GM21367 (cell line): Measurements from ENCODE around the gene FBXL20.
"Not testable (repeated sequence)": the region's sequence is repeated elsewhere in the genome, so short reads cannot be mapped to it uniquely, and the experiment has no call there.

ENCODE experiments used
- ATAC-seq: cut with Tn5 transposase; IDR thresholded peaks from one replicate; pipeline ENCODE4 v1.9.1; 2021; ENCODE audit not compliant: unreplicated experiment

The FBXL20 gene

DNA sequence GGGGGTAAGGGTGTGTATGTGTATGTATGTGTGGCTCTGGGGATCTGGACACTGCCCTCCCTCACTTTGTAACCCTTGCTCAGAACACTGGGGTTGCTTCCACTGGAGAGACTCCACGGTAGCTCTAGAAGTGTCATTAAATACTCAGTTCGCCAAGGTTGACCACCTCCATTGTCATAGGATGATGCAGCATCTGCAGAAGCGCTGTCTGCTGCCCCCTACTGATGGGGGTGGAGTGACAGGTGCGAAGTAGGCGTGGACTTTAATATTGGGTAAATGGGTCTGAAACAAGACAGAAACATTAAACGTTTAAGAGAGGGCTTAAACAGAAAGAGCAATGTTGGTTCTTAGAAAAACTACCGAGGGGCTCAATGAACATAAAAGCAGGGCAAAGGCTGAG lies 140.1 kb downstream of the FBXL20 start:
- ATAC-seq: no peak

DNA sequence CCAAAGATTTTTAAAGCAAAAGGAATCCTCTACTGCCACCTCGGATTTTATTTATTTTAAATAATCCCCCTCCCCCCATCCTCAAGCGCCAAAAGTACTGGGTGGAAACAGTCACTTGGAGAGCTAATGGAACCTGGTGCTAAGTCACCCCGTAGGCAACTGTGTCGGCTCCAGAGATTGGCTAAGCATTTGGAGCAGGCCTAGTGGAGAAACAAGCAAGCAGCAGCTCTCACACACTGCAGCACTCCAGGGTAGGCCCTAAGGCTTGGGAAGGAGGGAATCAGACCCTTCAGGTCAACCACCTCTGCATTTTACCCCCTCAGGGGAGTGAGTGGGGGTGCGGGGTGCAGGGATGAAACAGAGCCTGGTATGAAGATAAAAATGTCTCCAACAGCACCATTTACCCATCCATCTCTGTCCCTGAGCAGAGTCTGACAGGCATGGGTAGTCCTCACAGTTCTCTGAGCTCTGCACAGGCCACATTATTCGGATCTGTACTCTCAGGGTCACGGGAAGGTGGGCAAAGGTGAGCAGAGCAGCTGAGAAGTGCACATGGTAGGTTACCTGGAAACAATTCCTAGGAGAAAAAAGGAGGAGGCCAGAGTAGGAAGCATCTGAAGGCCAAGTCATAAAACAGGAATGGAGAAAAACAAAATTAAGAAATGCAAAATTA lies 148.5 kb downstream of the FBXL20 start:
- no peak for ATAC-seq

DNA sequence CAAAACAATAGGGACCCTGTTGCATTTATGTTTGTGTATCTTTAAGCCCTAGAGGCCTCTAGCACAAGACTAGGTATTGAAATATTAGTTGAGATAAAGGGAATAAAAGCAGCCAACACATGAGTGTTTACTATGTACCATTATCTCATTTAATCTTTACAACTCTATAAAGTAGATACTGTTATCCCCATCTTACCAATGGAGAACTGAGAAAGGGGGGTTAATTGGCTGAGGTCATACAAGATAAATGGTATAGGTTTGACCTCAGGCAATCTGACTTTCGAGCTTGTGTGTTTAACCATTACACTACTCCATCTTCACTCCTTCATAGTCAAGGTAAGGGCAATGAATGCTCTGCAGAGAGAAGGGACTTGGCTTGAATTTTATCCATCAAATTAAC lies 149.4 kb downstream of the FBXL20 start:
- ATAC-seq: no peak

DNA sequence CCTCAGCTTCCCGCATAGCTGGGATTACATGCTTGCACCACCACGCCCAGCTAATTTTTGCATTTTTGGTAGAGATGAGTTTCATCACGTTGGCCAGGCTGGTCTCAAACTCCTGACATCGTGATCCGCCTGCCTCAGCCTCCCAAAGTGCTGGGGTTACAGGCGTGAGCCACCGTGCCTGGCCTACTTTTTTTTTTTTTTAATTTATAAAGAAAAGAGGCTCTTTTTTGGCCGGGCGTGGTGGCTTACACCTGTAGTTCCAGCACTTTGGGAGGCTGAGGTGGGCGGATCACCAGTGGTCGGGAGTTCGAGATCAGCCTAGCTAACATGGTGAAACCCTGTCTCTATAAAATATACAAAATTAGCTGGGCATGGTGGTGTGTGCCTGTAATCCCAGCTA lies 151.3 kb downstream of the FBXL20 start:
- not testable (repeated sequence) for ATAC-seq

DNA sequence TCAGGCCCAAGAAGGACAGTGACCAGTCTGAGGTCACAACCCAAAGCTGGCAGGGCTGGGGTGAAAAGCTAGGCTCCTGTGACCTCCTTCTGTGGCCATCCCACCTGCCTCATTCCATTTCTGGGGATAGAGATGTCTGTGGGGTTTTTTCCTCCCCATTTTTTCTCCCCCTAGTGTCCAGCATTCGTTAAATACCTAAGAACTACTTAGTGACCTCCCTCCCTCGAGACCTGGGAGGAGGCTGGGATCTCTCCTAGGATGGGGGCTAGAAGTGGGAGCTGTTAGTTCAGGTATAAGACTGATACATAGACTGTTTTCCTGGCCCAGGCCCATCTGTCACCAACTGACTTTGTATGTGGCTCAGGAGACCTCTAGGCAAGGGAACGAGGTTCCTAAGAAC lies 155.2 kb downstream of the FBXL20 start:
- no peak for ATAC-seq

DNA sequence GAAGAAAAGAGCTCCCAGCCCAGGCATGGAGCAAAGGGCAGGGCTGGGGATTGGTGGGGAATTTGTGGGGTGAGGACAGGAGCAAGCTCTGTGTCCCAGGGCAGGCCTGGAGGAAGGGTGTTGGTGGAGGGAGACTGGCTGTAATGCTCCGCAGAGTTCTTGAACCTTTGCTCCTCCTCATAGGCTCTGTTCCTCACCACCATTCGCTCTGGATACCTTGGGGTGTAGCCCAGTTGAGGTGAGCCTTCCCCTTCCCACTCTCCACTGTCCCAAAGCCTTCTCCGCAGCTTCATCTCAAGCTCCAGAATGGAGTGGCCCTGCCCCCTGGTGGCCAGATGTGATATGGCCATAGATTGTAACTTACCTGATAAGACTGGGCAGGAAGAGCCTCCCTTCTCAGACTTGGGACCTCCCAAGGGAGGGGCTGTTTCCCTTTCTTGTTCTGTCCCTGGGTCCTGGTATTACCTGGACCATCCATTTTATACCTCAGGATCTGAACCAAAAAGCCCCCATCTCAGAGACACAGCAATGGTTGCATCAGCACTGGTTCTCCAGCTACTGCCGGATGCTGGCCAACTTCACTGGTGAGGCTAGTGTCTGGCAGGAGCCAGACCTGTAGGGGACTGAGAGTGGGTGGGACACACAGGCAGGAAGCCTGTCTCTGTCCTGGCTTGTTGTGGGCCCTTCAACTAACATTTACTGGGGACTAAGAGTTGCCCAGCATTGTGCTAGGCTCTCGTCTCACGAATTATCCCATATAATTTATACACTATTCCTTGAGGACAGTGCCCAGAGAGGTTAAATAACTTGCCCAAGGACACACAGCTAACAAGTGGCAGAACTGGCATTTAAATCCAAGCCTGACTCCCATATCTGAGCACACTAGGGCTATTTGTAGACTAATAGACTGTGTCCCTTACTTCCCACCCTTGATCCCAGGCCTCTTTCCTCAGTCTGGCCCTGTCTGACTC lies 156.5 kb downstream of the FBXL20 start:
- no peak for ATAC-seq

DNA sequence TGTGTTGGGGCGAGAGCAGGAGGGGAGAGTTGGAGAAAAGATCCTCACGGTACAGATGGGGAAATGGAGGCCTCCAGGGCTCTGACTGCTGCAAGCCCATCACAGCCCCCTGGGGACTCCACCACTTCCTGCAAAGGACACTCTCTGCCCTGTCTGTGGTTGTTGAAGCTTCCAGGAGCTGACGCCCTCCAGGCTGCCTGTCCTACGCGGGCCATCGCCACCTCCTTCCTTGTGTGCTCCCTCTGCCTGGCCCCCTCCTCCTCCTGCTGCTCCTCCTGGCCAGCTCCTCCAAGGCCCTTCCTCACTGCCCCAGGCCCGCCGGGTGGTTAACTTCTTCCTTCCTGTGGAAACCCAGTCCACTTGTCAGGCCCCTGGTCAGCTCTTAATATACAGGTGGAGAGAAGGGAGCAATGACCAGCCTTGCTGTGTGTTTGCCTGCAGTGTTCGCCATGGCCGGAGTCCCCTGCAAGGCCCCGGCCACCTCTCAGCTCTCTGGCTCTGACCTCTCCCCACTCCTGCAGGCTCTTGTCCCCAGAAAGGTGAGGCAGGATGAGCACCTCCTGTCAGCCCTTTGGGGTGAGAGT lies 157.3 kb downstream of the FBXL20 start:
- ATAC-seq: no peak

DNA sequence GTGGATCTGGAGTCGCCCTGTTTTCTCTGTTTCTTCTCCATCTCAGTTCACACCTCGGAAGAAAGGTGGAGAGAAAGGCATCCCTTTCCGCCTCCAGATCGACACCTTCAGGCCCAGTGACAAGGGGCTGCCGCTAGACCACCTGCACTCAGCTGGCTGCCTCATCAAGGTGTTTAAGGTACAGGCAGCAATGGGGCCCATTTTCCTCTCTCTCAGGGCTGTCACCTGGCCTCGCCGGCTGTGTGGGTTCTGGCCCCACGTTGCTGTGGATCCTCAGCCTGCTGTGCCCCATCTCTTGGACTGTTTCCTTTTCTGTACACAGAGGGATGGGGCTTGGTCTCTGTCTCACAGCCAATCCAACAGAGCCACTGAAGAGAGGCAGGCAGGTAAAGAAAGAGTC lies 158.3 kb downstream of the FBXL20 start:
- ATAC-seq: no peak

DNA sequence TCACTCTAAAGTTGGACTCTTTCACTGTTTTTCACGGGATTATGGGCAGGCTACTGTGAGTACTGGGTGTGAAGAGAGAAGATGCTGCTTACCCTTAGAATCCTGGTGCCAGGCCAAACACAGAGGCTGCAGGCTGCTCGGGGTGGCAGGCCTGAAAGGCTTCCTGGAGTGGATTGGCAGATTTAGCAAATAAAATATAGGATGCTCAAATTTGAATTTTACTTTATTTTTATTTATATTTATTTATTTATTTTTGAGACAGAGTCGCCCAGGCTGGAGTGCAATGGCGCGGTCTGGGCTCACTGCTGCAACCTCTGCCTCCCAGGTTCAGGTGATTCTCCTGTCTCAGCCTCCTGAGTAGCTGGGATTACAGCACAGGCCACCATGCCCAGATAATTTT lies 160.8 kb downstream of the FBXL20 start:
- ATAC-seq: no peak

DNA sequence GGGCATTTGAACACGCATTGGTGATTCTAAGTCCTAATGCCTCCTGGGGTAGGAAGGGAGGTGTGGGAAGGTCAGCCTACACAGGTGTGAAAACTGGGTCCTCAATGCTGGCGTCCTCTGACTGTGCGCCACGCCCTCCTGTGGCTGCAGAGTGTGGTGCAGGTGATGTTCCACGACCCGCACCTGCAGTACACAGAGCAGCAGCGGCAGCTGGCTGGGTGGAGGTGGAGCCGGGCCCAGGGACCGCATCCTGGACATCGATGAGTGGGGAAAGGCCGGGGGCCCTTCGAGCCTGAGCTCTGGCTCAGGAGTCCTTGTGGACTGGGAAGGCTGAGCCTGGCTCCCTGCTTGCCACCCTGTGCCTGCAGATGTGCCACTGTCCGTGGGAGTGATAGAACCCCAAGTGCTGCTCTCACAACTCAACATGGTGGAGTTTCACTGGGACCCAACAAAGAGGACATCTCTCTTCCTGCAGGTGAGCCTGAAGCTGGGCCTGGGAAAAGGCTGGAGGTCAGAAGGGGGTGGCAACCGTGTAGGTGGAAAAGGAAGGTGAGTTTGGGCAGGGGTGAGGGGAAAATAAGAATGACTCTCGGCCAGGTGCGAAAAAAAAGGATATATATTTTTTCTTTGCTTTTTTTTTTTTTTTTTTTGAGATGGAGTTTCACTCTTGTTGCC lies 161.6 kb downstream of the FBXL20 start:
- no peak for ATAC-seq

DNA sequence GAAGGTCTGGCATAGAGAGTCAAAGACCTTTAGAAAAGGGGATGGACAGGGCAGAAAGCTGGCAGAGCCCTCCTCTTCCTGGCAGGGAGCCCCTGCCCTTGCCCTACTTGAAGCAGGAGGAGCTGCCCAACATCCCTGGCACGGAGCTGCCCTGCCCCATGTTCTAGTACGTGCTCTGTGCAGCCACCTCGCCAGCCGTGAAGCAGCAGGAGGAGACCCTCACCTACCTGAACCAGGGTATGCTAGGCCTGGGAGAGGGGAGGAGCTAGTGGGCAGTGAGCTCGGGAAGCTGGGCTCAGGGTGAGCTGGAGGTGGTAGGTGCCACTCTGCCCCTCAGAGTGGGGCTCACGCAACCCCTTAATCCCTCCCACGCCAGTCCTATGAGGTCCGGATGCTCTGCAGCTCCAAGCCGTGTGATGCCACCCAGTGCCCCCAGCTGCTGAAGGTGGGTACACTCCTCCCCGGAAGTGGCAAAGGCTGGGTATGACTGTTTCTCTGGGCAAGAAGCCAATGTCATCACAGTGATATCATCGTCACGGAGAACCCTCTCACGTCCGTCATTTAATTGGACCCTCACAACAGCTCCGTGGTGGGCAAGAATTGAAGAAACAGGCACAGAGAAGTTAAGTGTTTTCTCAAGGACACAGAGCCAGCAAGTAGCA lies 163.0 kb downstream of the FBXL20 start:
- ATAC-seq: no peak

DNA sequence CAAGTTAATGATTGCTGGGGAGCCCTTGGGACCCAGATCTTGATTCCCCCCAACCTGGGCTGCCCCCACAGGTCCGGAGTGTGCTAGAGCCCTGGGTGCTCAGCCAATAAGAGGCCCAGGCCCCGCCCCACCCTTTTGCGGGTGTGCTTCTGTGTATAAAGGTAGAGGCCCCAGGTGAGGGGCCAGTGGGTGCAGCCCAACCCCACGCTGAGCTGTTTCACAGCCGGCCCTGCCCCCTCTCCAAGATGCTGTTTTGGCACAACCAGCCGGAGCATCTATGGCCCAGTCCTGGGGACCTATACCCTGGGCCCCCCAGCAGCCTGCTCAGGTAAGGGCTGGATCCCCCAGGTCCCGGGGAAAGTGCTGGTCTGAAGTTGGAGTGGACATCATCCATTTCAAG lies 163.8 kb downstream of the FBXL20 start:
- no peak for ATAC-seq

DNA sequence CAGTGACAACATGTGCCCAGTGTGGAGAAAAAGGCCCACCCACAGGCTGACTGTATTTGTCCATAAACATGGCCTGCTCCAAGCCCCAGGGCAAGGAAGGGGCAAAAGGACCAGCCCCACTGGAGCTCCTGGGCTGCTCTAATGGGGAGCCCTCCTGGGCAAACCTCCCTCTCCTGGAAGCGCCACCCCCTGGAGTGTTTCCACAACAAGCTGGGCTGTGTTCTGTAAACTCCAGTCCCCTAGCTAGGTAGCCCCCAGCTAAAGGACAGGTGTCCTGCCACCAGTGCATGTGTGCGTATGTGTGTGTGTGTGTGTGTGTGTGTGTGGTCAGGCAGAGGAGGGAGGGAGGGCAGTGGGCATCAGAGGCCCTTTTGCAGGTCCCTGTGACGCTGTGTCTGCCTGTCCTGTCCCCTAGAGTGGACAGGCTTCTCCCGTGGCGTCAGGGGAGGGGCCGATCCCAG lies 164.4 kb downstream of the FBXL20 start:
- ATAC-seq: no peak

DNA sequence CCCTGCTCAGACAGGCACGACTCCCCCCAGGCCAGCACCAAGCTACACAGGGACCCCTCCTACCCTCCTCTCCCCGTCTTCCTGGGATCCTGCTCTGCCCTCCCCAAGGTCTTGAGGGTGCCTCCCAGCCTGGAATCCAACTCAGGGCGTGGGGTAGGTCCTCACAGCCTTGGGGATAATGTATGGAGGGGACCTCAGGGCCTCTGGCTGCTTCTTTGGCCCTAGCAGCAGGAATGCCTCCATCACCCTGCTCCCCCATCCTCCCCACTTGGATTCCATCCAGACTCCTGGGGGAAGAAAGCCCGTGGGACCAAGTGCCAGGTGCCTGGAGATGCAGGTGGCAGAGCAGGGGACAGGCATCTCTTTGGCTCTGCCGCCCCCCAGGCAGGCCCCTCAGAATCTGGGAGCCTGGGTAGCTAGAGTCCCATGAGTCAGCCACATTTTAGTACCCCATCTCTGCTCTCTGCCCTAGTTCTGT lies 164.9 kb downstream of the FBXL20 start:
- no peak for ATAC-seq

DNA sequence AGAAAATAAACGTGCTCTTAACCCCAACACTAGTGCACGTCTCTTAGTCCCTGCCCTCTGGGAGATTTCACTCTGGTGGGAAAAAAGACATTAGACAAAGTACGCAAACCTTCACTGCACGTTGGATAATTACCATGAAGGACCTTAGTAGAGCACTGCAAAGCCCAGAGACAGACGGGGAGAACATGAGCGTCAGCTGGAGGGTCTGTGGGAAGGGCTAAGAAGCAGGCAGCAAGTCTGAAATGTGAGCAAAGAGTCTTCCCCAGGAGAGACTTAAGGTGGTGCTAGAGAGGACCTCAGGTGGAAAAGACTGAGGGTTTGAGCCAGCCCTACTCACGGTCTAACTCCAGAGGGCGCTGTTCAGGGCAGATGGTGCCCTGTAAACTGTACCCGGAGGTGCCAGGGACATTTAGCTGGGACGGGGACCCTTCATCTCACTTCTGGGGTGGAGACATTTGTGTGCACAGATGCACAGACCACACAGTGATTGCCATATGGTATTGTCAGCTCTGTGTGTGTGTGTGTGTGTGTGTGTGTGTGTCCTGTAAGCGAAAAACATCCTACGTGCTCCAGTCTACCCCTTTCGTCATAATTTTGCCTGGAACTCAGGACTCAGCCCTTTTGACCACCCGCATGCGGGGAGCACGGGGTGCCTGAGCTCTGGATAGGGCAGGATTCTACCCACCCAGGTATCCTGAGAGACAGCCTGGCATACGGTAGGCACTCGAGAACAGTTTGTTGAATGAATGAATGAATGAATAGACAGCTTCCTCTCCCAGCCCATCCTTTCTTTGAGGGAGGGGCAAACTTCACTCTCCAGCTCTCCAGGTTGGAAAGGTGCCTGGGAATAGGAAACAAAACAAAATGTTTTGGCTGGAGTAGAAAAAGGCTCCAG lies 165.6 kb downstream of the FBXL20 start:
- no peak for ATAC-seq

DNA sequence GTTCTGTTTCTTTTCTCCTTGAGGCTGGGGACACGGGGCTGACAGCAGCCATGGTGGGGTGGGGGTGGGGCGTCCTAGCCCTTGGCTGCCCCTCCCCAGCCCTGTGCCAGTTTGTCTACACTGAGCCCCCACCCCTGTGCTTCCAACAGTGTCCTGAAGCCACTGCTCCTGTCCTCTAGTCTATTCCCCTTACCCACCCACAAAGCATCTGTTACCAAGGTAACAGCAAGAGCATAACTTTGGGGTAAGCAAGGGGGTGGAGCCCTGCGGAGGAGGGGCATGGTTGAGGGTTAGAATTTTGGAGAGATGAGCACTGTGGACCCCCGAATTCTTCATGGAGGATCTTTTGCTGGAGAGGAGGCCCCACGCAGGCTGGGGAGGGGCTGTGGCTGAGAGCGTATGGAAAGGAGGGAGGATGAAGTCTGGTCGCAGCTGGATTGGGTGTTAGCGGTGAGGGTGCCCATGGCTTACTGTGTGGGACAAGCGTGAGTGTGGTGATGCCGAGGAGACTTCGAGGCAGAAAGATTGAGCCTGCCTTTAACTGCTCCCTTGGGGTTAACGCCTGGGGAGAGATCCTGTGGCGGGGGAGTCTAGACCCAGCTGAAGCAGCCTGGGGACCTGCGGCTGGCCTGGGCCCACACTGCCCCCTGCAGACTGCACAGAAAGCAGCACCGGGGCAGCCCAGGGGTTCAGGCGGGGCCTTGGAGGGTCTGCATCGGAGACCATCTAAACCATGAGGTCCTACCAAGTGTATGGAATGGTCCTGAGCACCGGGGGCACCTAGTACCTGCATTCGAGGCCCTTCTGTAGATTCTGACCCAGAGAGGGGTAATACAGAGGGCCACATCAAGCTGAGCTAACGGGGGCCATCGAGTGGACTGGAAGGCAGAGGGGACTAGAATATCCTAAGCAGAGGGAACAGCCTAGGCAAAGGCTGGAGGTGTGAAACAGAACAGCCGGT lies 169.6 kb downstream of the FBXL20 start:
- ATAC-seq: no peak

DNA sequence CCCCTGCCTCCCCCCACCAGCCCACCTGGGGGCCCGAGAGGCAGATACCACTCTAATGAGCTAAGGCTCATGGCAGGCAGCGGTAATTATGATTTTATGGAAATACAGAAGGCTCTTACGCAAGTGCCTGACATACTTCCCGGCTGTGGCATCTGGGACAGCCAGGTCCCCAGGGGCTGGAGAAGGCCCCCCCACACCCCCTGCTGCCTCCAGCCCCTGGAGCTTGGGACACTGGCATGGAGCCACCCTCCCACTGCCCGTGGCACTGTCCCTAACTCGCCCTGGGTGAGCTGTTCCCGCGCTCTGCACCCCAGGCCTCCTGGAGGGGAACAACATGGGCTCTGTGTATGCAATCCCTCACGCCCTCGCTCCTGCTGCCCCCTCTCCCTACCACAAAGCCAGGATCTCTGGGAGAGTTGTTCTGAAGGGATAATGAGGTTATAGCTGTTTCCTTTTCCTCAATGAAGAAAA lies 170.3 kb downstream of the FBXL20 start:
- no peak for ATAC-seq

DNA sequence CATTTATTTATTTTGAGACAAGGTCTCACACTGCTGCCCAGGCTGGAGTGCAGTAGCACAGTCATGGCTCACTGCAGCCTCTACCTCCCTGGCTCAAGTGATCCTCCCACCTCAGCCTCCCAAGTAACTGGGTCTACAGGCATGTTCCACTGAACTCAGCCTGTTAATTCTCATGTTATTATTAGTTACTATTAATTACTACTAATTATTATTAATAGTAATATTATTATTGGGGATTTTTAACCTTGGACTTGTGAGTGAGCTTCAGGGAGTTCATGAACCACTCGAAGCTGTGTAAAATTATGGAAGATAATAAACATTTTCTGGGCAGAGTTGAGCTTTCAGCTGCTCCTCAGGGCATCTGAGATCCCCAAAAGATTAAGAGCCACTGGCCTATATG lies 171.1 kb downstream of the FBXL20 start:
- no peak for ATAC-seq
